ENCODE data around the gene FAM222A. TPM values are rescaled to one million over a fixed set of nuclear protein-coding genes. Genes with fewer than 3 reads are reported as not detected.

Gene FAM222A
- total RNA-seq, 1 experiment from 2014 or later, result 3.7 TPM

GRCh38 chr12:109715310-109716091, 1.9 kb downstream of the FAM222A start:
- Histone ChIP-seq H3K4me1 (ENCODE audit: control insufficient read depth in 1 of 2, insufficient read depth in 2 of 2, low read length in 2 of 2) (peaks cover 6 to 17% of the 10 kb centered on the region in 2 experiments; a peak in 3 of 4 replicates), H3K9me2 (ENCODE audit: insufficient read depth) (no peaks in the 10 kb centered on the region), H3K4me3 (replicated peaks in 1 of 2; ENCODE audit: low read depth in 1 of 2, low read length in 2 of 2) (peak overlapping the region in 1 of 2 experiments; percentile 66; a peak in 2 of 4 replicates), H3K9me3 (ENCODE audit: control insufficient read depth in 1 of 2, insufficient read depth in 1 of 2, low read depth in 1 of 2, low read length in 2 of 2) (no peaks in the 10 kb centered on the region), H3K27me3 (ENCODE audit: insufficient read depth, low read length) (no peaks in the 10 kb centered on the region), H4K20me1 (ENCODE audit: insufficient read depth) (no peaks in the 10 kb centered on the region), H3K79me2 (ENCODE audit: insufficient read depth, low read length) (no peaks in the 10 kb centered on the region), H2AFZ (ENCODE audit: low read depth, low read length, poor library complexity, severe bottlenecking) (no peak overlapping the region), H3K4me2 (ENCODE audit: low read length) (peak overlapping the region; percentile 95), H3K27ac (ENCODE audit: low read depth, low read length) (no peak overlapping the region), H3K36me3 (ENCODE audit: control insufficient read depth in 1 of 2, insufficient read depth in 2 of 2, low read length in 2 of 2) (no peaks in the 10 kb centered on the region), H3K9ac (ENCODE audit: low read length) (no peak overlapping the region)
- DNase-seq (ENCODE audit: low read depth, low spot score), result no peak
- ChIA-PET CTCF (interaction anchor here (3.6 kb wide), 1 partner anchor 118 kb away, joined by 15 read pairs; no protein-coding TSS in a partner anchor), RAD21 (ENCODE audit: low non-redundant PET in 1 of 2, low total read pairs in 2 of 2, uncharacterized antibody in 2 of 2, unreplicated experiment in 2 of 2) (interaction anchor here (0.7 to 1.3 kb wide), 2 partner anchors 19 to 118 kb away, joined by 3 to 4 read pairs; no protein-coding TSS in a partner anchor), POLR2A (interaction anchor here (0.9 kb wide), 1 partner anchor 36 kb away, joined by 3 read pairs; no protein-coding TSS in a partner anchor)
- TF ChIP-seq ZBTB33 (IDR thresholded peaks at IDR 0.05; ENCODE audit: extremely low read depth, insufficient replicate concordance, low read length), result no peak
- no peak for TF ChIP-seq EGR1 (IDR thresholded peaks at IDR 0.05; ENCODE audit: low read depth)
- BruUV-seq (replicated peaks), result TSS peak; percentile 43
- intact Hi-C loops (cut with micrococcal nuclease), result no loop called here
- ATAC-seq, result no peak

GRCh38 chr12:109716092-109716479, 2.5 kb downstream of the FAM222A start:
- H2AFZ ChIP-seq (ENCODE audit: low read depth, low read length, poor library complexity, severe bottlenecking), result no peak overlapping the region
- CTCF ChIA-PET, result interaction anchor here (3.6 kb wide), 1 partner anchor 119 kb away, joined by 15 read pairs; no protein-coding TSS in a partner anchor
- H4K20me1 ChIP-seq (ENCODE audit: insufficient read depth), result no peaks in the 10 kb centered on the region
- DNase-seq (ENCODE audit: low read depth, low spot score) (no peak), ATAC-seq (no peak)
- no TSS peak for BruUV-seq (replicated peaks)
- H3K4me2 ChIP-seq (ENCODE audit: low read length), result no peak overlapping the region
- no peaks in the 10 kb centered on the region for H3K27me3 ChIP-seq (ENCODE audit: insufficient read depth, low read length)
- H3K79me2 ChIP-seq (ENCODE audit: insufficient read depth, low read length), result no peaks in the 10 kb centered on the region
- POLR2A ChIA-PET, result no interaction called here
- no peaks in the 10 kb centered on the region for H3K9me2 ChIP-seq (ENCODE audit: insufficient read depth)
- RAD21 ChIA-PET (ENCODE audit: low non-redundant PET in 1 of 2, low total read pairs in 2 of 2, uncharacterized antibody in 2 of 2, unreplicated experiment in 2 of 2), result no interaction called here
- intact Hi-C loops (cut with micrococcal nuclease), result no loop called here
- H3K36me3 ChIP-seq (ENCODE audit: control insufficient read depth in 1 of 2, insufficient read depth in 2 of 2, low read length in 2 of 2), result no peaks in the 10 kb centered on the region
- no peak overlapping the region for H3K27ac ChIP-seq (ENCODE audit: low read depth, low read length)
- H3K9ac ChIP-seq (ENCODE audit: low read length), result no peak overlapping the region
- no peak overlapping the region for H3K4me3 ChIP-seq (replicated peaks in 1 of 2; ENCODE audit: low read depth in 1 of 2, low read length in 2 of 2)
- H3K9me3 ChIP-seq (ENCODE audit: control insufficient read depth in 1 of 2, insufficient read depth in 1 of 2, low read depth in 1 of 2, low read length in 2 of 2), result no peaks in the 10 kb centered on the region
- H3K4me1 ChIP-seq (ENCODE audit: control insufficient read depth in 1 of 2, insufficient read depth in 2 of 2, low read length in 2 of 2), result peaks cover 6 to 17% of the 10 kb centered on the region in 2 experiments; a peak in 3 of 4 replicates
- TF ChIP-seq REST (IDR thresholded peaks at IDR 0.05; ENCODE audit: low read depth), result no peak
- TF ChIP-seq POLR2AphosphoS5 (IDR thresholded peaks at IDR 0.05; ENCODE audit: low read depth, low read length), result no peak
- no peak for TF ChIP-seq EZH2phosphoT487 (IDR thresholded peaks at IDR 0.05; ENCODE audit: borderline replicate concordance)
- no peak for TF ChIP-seq CBX3 (IDR thresholded peaks at IDR 0.05; ENCODE audit: low read depth)
- no peak for TF ChIP-seq MAX (IDR thresholded peaks at IDR 0.05)
- TF ChIP-seq SRF (IDR thresholded peaks at IDR 0.05; ENCODE audit: low read depth), result no peak
- TF ChIP-seq ZNF274 (IDR thresholded peaks at IDR 0.05; ENCODE audit: low read depth, low read length), result no peak
- TF ChIP-seq POLR2A (IDR thresholded peaks at IDR 0.05; ENCODE audit: borderline replicate concordance, extremely low read depth, insufficient read depth, insufficient read length), result no peak
